HFFc6 (cell line): Measurements from ENCODE around the gene RABGAP1. TPM values are rescaled to one million over a fixed set of nuclear protein-coding genes. Genes with fewer than 3 reads are reported as not detected.
A peak's percentile ranks its signal among the peaks of the same experiment; 100 is the strongest.

Experiments
- DNase-seq: peaks from one replicate; pipeline ENCODE4 v3.0.0-alpha.2; 2018
- H3K27ac Mint-ChIP-seq: 2 replicates; pipeline ENCODE4 v1.8.0; 2020; ENCODE audit warnings: mild to moderate bottlenecking, mixed read lengths
- H3K27me3 Mint-ChIP-seq: 2 replicates; pipeline ENCODE4 v1.8.0; 2021; ENCODE audit warnings: mild to moderate bottlenecking, moderate library complexity, mixed read lengths; ENCODE audit not compliant: insufficient read depth
- H3K36me3 Mint-ChIP-seq: 2 replicates; pipeline ENCODE4 v1.8.0; 2021; ENCODE audit warnings: low read depth, mixed read lengths
- H3K4me1 Mint-ChIP-seq: 2 replicates; pipeline ENCODE4 v1.8.0; 2020; ENCODE audit warnings: low read depth, mixed read lengths
- H3K4me3 Mint-ChIP-seq: 2 replicates; pipeline ENCODE4 v1.8.0; 2020; ENCODE audit warnings: mild to moderate bottlenecking, moderate library complexity, mixed read lengths
- H3K9me3 Mint-ChIP-seq: 2 replicates; pipeline ENCODE4 v1.8.0; 2020; ENCODE audit warnings: mild to moderate bottlenecking, mixed read lengths
- CTCF ChIP-seq: fragments of 200-600 bp; sonication (generic); IDR thresholded peaks from 2 replicates; pipeline ENCODE4 v1.5.0; 2021; ENCODE audit warnings: antibody characterized with exemption, mild to moderate bottlenecking
- total RNA-seq, 6 experiments: library from RNA; stranded (reverse); fragmentation: NEBNext Ultra II Directional; extraction: Animal tissue kit (Norgen Biotek cat#: 25700); gene quantifications; 2 replicates in 1 of 6; 3 replicates in 5 of 6; pipeline ENCODE4 v1.2.3, GENCODE V29; 2021

RABGAP1 gene
- total RNA-seq, 6 experiments from 2014 or later: 29.0 to 39.3 (median 33.9) TPM

- Mint-ChIP-seq H3K4me3 (no peak overlapping the region), H3K27ac (no peak overlapping the region), H3K36me3 (peaks cover 26% of the 10 kb centered on the region), H3K27me3 (no peaks in the 10 kb centered on the region), H3K9me3 (no peaks in the 10 kb centered on the region), H3K4me1 (peaks cover 62% of the 10 kb centered on the region)
- TF ChIP-seq CTCF: no peak
- no peak for DNase-seq
Measured at GRCh38 chr9:123061216-123061615, 120.4 kb downstream of the RABGAP1 start.

GRCh38 chr9:123062351-123063176 lies 121.7 kb downstream of the RABGAP1 start:
- Mint-ChIP-seq H3K9me3 (no peaks in the 10 kb centered on the region), H3K27ac (peak overlapping the region; percentile 19), H3K36me3 (peaks cover 40% of the 10 kb centered on the region), H3K4me3 (peak overlapping the region; percentile 4), H3K4me1 (peaks cover 62% of the 10 kb centered on the region), H3K27me3 (no peaks in the 10 kb centered on the region)
- no peak for DNase-seq
- no peak for TF ChIP-seq CTCF

GRCh38 chr9:123063177-123063598 lies 122.4 kb downstream of the RABGAP1 start:
- no peak for TF ChIP-seq CTCF
- Mint-ChIP-seq H3K9me3 (no peaks in the 10 kb centered on the region), H3K36me3 (peaks cover 41% of the 10 kb centered on the region), H3K4me3 (peak overlapping the region; percentile 4), H3K4me1 (peaks cover 62% of the 10 kb centered on the region), H3K27ac (peak overlapping the region; percentile 19; the same call in 1 of the 2 replicates), H3K27me3 (no peaks in the 10 kb centered on the region)
- DNase-seq: peak; percentile 68

- no peak for TF ChIP-seq CTCF
- H3K36me3 Mint-ChIP-seq: peaks cover 39% of the 10 kb centered on the region
Measured at GRCh38 chr9:123063896-123064295, 123.1 kb downstream of the RABGAP1 start.

GRCh38 chr9:123064716-123065115 lies 123.9 kb downstream of the RABGAP1 start:
- TF ChIP-seq CTCF: no peak
- H3K4me1 Mint-ChIP-seq: peaks cover 66% of the 10 kb centered on the region
- H3K27me3 Mint-ChIP-seq: no peaks in the 10 kb centered on the region; the same call in 1 of the 2 replicates
- H3K27ac Mint-ChIP-seq: no peak overlapping the region
- no peak overlapping the region for H3K4me3 Mint-ChIP-seq
- H3K9me3 Mint-ChIP-seq: no peaks in the 10 kb centered on the region
- H3K36me3 Mint-ChIP-seq: peaks cover 40% of the 10 kb centered on the region
- no peak for DNase-seq

More at GRCh38 chr9:123063896-123064295, 123.1 kb downstream of the RABGAP1 start:
- H3K27me3 Mint-ChIP-seq: no peaks in the 10 kb centered on the region
- H3K4me1 Mint-ChIP-seq: peaks cover 64% of the 10 kb centered on the region
- no peak for DNase-seq
- no peak overlapping the region; the same call in 1 of the 2 replicates for H3K4me3 Mint-ChIP-seq
- H3K9me3 Mint-ChIP-seq: no peaks in the 10 kb centered on the region
- no peak overlapping the region for H3K27ac Mint-ChIP-seq
